Right lung (tissue), 5 donors: ENCODE results near the gene GGT6. TPM values are rescaled to one million over a fixed set of nuclear protein-coding genes. Genes with fewer than 3 reads are reported as not detected.

Source experiments
- DNase-seq, 2 donors: peaks; one replicate each; pipeline ENCODE4 v3.0.0-alpha.2; 2013
- polyA plus RNA-seq, 5 donors: library from polyadenylated mRNA; unstranded; fragments of 120-200 nt; gene quantifications; one replicate each; pipeline versions ENCODE4 v1.2.1 to v1.2.3, GENCODE V29; 2013; ENCODE audit warnings: inconsistent platforms in 1 of 5, low replicate concordance in 1 of 5; ENCODE audit not compliant: insufficient read length in 5 of 5, insufficient read depth in 1 of 5

Gene GGT6
- polyA plus RNA-seq, 5 donors: 3.9 to 9.8 (median 6.1) TPM

DNA sequence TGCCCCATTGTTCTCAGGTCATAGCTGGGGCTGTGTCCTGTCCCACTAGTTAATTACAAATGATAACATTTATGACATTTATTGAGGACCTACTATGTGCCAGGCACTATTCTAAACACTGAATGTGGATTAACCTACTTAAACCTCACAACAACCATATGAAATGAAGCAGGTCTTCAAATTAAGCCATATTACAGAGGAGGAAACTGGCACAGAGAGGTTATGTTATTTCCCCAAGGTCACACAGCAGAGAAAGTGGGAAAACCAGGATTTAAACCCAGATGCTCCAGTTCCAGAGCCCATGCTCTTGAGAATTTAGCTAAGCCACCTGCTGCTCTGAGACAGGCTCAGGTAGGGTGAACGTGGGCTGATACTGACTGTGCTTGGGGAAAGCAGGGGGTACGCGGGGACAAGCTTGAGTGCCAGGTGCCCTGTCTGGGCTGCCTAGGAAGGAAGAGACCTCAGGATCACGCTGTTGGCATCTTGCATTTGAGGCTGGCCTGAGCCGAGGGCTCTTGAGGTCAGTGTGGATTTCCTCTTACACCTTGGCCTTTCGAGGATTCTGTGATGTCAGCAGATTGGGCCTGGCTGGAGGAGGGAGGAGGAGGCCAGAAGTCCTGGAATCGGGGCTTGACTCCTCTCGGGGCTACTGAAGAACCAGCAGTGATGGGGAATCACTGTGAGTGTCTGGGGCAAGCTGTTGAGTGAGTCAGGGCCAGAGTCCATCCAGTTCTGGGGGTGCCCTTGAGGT is 52.8 kb downstream of the GGT6 start:
- DNase-seq: no peak

Other genes starting within 250 kb of the GGT6 start
- gene UBE2G1, start 193.9 kb downstream of the GGT6 start, polyA plus RNA-seq: 10 to 100 TPM; 48.4 to 57.4 (median 49.4) TPM
- gene SPNS3, start 126.6 kb downstream of the GGT6 start, polyA plus RNA-seq: 1 to 10 TPM in 3 of 5 donors, under 1 TPM in 2; 0.75 to 1.6 (median 1.2) TPM
- gene SPNS2, start 61.7 kb downstream of the GGT6 start, polyA plus RNA-seq: 10 to 100 TPM; 17.3 to 30.7 (median 23.5) TPM
- 10 to 100 TPM; 29.0 to 51.0 (median 35.3) TPM for gene MYBBP1A, start 5.2 kb downstream of the GGT6 start, polyA plus RNA-seq
- 10 to 100 TPM; 17.2 to 32.0 (median 22.6) TPM for gene SMTNL2, start 24.0 kb upstream of the GGT6 start, polyA plus RNA-seq
- 1 to 10 TPM; 2.9 to 5.0 (median 3.4) TPM for gene ALOX15, start 81.1 kb upstream of the GGT6 start, polyA plus RNA-seq
- gene PELP1, start 143.6 kb upstream of the GGT6 start, polyA plus RNA-seq: 10 to 100 TPM; 32.8 to 56.6 (median 47.0) TPM
- 10 to 100 TPM; 39.2 to 56.5 (median 44.9) TPM for gene ARRB2, start 150.1 kb upstream of the GGT6 start, polyA plus RNA-seq
- 10 to 100 TPM; 21.2 to 25.9 (median 24.0) TPM for gene MED11, start 170.9 kb upstream of the GGT6 start, polyA plus RNA-seq
- gene ZMYND15, start 179.3 kb upstream of the GGT6 start, polyA plus RNA-seq: under 1 TPM; 0.34 to 0.87 (median 0.65) TPM
- 10 to 100 TPM; 12.1 to 24.4 (median 16.9) TPM for gene CXCL16, start 179.4 kb upstream of the GGT6 start, polyA plus RNA-seq
- not detected for gene TM4SF5, start 211.3 kb upstream of the GGT6 start, polyA plus RNA-seq
- under 1 TPM in 4 of 5 donors, not detected in 1; 0.16 to 0.97 (median 0.35) TPM for gene VMO1, start 225.8 kb upstream of the GGT6 start, polyA plus RNA-seq
- gene GLTPD2, start 228.4 kb upstream of the GGT6 start, polyA plus RNA-seq: 1 to 10 TPM in 3 of 5 donors, under 1 TPM in 2; 0.64 to 1.7 (median 1.0) TPM
- gene PSMB6, start 235.6 kb upstream of the GGT6 start, polyA plus RNA-seq: 100 to 1,000 TPM in 3 of 5 donors, 10 to 100 TPM in 2; 97.5 to 118 (median 100) TPM
- gene PLD2, start 246.6 kb upstream of the GGT6 start, polyA plus RNA-seq: 10 to 100 TPM; 47.9 to 65.0 (median 60.6) TPM